Fibroblast of skin of scalp (primary cell): ENCODE results near the gene TTBK2.
"Not testable (repeated sequence)": the region's sequence is repeated elsewhere in the genome, so short reads cannot be mapped to it uniquely, and the experiment has no call there.

ENCODE experiments used
- DNase-seq: peaks from one replicate; pipeline ENCODE4 v3.0.0-alpha.2; 2013

The TTBK2 gene

DNA sequence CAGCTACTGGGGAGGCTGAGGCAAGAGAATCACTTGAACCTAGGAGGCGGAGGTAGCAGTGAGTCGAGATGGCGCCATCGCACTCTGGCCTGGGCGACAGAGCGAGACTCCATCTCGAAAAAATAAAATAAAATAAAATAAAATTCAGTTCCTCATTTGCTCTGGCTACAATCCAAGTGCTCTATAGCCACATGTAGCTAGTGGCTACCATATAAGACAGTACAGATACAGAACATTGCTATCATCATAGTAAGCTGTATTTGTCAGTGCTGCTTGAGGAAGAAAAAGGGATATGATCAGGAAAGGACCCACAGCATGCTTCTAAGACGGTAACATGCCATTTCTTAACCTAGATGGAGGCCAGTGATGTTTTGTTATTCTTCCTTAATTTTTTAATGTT lies 95.0 kb downstream of the TTBK2 start:
- no peak for DNase-seq

DNA sequence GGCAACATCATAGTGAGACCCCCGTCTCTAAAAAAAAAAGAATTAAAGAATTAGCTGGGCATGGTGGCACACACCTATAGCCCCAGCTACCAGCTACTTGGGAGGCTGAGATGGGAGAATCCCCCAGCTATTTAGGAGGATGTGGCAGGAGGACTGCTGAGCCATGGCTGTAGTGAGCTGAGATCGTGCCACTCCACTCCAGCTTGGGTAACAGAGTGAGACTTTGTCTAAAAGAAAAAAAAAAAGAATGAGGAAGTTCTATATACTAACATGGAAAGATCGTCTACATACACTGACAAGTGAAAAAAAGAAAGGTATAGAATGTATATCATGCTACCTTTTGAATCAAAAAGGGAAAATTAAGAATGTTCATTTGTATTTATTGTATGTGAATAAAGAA lies 99.8 kb downstream of the TTBK2 start:
- DNase-seq: no peak

DNA sequence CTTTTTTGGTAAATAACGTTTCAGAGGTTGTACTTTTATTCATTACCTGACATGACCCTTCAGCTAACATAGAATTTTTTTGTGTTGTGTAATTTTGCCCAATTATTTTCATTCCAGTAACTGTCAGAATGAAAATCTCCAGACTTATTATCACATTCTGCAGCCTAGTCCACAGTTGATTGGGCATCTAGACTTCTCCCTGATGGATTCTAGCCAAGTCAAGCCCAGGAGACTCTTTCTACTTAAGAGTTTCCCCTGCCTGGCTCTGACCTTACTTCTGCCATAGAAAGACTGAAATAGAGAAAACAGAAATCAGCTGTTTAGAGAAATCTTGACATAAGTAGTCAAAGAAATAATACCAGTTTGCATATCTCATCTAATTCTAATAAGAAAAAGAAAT lies 100.8 kb downstream of the TTBK2 start:
- DNase-seq: no peak

DNA sequence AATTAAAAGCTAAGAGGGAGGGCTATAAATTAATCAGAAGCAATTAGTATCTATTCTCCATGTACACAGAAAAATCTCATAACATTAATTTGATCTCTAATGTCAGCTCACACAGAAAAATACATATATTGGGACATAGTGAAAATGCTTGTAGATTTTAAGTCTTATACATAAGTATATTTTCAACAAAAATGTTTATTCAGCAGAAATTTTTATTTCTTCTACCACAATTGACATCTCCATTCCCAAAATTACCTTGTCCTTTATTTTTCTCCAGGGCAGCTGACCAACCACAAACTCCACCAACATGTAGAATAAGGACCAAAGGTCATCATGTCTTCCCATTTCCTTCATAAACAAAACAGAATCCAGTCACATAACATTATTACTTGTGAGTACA lies 109.1 kb downstream of the TTBK2 start:
- no peak for DNase-seq

DNA sequence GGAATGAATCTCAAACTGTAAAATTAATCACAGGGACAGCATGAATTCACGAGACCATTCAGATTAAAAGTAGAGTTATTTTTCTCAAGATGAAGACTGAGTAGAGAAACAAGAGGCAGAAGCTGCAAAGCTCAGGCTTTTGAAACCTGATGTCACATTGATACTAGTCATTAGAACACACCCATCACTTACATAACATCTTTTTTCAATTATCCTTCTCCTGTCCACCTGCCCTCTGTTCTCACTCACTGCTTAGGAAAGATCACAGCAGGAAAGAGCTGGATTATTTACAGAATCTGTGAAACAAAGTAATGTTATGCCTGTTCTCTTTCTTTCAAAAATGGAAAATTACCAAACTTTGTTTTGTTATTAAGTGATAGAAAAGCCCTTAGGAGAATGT lies 111.7 kb downstream of the TTBK2 start:
- DNase-seq: no peak

DNA sequence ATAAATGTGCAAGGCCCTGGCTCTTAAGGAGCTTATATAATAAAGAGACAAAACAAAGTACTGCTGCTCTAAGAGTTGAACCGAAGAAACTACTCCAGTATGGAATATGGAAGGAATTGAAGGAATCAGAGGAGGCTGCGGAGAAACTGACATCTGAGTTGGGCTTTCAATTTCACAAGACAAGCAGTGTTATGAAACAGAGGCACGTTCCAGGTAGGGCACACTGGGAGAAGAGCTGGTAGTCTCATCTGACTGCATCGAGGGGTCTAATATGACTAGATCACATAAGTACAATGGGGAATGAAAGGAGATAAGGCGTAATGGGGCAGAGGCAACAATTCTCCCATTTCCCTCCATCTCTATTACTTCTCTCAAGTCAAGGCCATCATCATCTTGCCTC lies 115.3 kb downstream of the TTBK2 start:
- DNase-seq: no peak

DNA sequence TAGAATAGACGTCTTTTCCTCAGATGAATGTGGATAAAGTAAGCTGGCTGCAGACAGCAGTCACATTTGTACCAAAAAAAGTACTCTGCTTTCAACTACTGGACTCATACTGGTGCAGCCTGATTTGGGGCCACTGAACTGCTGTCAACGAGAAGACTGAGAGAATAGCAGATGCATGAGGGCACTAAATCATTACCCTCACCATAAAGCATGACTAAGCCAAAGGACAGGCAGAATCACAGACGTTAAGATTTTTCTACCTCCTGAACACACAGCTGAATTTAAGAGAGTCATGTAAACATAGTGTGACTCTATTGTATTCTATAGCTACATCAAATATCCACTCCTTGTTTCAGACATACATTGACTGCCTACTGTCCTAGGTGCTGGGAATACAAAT lies 115.8 kb downstream of the TTBK2 start:
- no peak for DNase-seq

DNA sequence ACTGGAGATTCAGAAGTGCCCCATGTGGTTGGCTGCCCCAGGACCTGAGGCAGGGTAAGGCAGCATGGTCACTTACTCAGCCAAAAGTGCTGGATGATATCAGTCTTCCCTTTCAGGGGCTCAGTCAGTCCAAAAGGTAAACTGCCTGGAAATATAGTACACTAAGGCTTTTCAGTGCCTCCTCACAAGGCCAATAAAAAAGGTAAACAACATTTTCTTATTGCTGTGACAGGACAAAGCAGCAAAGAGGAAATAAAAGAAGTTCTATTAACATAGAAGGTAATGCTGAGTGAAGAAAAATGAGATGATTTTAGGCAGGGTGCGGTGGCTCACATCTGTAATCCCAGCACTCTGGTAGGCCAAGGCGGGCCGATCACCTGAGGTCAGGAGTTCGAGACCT lies 117.1 kb downstream of the TTBK2 start:
- no peak for DNase-seq

DNA sequence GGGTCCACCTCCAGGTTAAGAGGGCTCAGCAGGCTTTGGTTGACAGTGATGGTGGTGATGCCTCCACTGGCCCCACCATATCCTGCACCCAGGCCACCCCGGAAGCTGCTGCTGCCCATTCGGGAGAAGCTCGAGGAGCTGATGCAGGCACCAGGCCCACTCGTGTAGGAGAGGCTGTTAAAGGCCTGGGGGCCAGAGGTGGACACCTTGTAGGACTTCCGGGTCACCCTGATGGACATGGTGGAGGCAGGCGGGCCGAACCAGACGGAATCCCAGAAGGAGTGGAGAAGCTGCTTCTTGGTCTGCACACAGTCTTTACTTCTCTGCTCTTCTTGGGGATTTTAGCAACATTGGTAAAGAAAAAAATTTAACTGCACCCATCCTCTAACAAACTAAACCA lies 118.4 kb downstream of the TTBK2 start:
- no peak for DNase-seq

DNA sequence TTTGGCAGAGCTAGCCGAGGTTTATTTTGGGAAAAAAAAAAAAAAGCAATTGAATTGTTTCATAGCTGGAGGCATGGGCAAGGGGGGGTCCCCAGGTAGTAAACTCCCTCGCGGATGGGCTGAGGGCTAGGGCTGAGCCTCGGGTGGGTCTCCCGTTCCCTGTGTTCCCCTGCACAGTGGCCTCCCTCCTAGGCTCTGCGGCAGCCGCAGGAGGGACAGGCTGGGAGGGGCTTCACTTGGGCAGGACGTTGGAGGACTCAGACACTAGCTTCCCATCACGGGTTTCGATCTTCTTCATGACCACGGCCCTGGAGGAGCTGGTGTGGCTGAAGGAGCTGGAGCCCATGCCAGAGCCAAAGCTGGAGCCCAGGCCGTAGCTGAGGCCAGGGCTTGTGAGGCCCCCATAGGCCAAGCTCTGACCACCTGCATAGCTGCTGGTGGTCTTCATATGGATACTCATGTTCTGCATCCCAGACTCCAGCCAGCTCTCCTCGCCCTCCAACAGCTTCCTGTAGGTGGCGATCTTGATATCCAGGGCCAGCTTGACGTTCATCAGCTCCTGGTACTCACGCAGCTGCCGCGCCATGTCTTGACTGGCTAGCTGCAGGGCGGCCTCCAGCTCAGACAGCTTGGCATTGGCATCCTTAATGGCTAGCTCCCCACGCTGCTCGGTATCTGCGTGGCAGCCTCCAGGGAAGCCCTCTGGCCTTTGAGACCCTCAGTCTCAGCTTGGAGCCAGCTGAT lies 119.7 kb downstream of the TTBK2 start:
- DNase-seq: no peak

DNA sequence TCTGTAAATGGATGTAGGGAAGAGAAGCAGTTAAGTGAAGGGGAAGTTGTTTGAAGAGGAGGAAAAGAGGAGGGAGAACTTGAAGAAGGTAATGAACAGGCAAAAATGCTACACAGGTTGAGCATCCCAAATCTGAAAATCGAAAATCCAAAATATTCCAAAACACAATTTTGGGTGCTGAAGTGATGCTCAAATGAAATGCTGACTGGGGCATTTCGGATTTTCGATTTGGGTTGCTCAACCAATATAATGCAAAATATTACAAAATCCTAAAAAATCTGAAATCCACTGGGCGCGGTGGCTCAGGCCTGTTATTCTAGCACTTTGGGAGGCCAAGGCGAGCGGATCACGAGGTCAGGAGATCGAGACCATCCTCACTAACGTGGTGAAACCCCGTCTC lies 121.8 kb downstream of the TTBK2 start:
- DNase-seq: no peak

DNA sequence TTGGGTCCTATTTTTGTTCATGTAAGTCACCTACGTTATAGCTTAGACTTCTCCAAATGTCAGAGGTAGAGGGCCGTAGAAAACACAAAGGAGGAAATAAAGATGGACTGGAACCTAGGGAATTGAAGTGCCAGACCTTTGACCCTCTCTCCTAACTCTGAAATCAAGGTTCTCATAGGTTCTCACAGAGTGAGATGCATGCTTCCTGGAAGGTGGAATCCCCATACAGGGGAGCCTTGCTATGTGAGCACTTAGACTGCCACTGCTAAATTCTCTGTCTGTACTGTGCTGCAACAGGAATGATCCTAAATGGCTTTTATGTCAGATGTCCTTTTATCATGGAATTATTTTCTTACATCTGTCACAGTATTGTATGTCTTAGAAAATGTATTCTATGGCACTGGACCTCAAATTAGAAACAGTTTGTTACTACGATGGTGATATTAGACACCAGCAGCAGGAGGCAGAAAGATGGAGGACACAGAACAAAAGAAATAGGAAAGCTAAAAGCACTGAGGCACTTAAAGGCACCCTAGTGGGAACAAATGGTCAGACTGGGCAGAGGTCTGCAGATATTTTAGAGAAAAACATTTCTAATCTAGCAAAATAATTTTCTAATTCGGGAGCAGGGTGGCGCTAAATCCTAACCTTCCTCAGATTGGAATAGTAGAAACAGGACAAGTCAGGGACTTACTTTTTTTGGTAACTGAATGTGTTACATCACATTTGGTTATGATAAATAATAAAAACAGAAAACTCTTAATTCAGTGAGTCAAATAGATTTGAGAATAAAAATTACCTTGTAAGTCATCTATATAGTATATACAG lies 123.4 kb downstream of the TTBK2 start:
- DNase-seq: peak; percentile 29

DNA sequence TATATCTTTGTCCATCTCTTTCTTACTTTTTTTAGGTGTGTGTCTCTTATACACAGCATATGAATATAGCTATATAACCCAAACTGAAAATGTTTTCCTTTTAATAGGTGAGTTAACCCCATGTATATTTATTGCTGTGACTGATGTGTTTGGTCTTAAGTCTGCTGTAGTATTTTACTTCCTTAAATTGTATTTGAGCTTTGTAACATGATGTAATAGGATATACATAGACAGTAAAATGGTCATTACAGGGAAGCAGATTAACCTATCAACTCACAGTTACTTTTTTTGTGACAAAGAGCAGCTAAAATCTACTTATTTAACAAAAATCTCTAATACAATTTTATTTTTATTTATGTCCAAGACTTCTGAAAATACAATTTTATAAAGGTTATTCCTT lies 131.9 kb downstream of the TTBK2 start:
- no peak for DNase-seq

DNA sequence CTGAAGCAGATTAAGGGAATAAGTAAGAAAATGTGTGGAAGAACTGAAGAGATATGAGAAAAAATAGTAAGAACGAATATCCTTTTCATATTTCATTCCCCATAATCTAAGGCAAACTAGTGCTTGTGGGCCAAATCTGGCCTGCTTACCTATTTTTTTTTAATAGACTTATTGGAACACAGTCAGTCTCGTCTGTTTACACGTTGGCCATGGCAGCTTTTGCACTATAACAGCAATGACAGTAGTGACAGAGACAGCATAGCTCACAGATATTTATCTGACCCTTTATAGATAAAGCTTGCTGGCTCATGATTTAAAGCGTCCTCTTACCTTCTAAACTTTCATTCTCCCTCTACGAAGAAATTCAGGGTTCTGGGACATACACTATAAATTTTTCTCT lies 133.6 kb downstream of the TTBK2 start:
- no peak for DNase-seq

DNA sequence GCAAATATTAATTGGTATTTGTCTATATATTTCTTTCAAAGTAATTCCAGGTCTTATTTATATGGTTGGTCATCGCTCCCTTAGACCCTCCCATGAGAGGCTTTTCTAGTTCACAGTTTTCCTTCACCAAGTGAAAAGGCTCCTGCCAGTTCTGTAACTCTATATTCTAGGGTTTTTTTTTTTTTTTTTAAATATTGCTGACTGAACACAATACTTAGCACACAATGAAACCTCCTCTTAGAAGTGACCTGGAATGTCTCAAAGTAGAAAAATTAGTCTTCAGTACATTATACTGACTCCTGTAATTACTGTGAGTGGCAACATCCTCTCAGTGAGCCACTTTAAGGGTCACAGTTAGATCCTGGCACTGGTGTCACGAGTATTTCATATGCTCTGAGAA lies 135.0 kb downstream of the TTBK2 start:
- DNase-seq: no peak

DNA sequence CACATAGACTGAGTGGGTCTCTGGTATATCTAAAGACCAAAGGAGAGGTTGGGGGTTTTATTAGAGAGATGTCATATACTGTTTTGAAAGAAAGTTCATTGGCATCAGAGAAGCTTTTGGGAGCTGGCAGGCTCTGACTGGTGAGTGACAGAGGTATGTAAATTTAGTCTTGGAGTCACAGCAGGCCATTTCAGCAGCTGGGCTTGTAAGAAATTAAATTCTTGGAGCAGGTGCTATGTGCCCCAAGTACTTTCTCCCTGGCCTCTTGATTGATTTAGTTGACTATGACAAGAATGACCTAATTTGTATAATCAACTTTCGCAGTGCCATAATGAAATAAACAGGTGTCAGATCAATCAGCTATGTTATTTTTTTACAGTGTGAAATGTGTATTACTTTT lies 135.9 kb downstream of the TTBK2 start:
- no peak for DNase-seq

DNA sequence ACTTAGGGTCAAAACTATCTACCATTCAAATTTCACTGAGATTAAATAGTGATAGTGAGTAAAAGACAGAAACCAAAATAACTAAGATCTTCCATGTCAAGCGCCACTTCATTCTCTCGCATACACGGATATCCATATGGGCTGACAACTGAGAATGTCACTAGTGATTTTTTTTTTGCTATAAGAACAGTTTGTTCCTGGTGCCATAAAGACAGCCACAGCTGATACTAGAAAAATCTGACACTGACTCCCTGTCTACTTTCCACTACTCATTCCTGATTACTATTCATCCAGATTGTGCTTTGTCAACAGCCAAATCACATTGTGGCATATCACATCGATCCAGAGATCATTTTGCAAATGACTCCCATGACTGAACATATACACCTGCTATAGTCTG lies 137.9 kb downstream of the TTBK2 start:
- DNase-seq: no peak

DNA sequence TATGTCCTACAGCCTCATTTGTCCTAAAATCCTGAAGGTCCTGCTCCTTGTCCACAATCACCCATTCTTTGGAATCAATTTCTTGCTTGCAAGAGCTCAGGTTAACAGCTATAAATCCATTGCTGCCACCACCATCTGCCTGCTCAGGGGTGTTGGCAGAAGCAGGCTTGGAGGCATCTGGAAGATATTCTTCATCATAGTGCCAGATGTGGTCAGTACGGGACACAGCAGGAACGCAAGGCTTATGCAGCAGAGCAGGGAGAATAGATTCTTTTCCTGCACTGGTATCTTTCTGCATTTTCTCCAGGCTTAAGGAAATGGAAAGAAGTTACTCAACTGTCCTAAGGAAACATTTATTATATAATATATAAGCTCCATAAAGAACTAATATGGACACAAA lies 145.2 kb downstream of the TTBK2 start:
- no peak for DNase-seq

DNA sequence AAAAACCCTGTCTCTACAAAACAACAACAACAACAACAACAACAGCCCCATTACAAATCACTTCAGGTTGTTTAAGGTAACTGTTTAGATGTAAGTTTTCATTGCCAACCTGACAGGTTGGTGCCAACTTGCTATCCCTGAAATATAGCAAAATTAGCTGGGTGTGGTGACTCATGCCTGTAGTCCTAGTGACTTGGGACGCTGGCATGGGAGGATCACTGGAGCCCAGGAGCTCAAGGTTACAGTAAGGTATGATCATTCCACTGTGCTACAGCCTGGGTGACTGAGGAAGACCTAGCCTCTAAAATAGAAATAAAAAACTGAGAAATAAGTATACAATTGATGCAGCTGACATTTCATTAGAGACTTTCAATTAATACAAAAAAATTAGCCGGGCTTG lies 147.7 kb downstream of the TTBK2 start:
- no peak for DNase-seq

DNA sequence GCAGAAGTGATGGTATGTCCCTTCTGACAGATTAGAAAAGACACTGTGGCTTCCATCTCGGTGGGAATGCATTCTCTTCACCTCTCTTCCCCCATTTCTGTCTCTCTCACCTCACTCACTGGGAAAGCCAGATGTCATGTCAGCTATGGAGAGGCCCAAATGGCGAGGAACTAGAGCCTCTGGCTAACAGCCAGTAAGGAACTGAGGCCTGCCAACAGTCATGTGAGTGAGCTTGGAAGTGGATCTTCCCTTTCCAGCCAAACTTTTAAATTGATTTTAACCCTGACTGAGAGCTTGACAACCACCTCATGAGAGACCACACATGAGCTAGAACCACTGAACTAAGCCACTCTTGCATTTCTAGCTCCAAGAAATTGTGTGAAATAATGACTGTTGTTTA lies 148.4 kb downstream of the TTBK2 start:
- DNase-seq: no peak

DNA sequence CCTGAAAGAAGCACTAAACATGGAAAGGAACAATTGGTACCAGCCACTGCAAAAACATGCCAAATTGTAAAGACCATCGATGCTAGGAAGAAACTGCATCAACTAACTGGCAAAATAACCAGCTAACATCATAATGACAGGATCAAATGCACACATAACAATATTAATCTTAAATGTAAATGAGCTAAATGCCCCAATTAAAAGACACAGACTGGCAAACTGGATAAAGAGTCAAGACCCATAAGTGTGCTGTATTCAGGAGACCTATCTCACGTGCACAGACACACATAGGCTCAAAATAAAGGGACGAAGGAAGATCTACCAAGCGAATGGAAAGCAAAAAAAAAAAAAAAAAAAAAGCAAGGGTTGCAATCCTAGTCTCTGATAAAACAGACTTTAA lies 154.5 kb downstream of the TTBK2 start:
- not testable (repeated sequence) for DNase-seq

DNA sequence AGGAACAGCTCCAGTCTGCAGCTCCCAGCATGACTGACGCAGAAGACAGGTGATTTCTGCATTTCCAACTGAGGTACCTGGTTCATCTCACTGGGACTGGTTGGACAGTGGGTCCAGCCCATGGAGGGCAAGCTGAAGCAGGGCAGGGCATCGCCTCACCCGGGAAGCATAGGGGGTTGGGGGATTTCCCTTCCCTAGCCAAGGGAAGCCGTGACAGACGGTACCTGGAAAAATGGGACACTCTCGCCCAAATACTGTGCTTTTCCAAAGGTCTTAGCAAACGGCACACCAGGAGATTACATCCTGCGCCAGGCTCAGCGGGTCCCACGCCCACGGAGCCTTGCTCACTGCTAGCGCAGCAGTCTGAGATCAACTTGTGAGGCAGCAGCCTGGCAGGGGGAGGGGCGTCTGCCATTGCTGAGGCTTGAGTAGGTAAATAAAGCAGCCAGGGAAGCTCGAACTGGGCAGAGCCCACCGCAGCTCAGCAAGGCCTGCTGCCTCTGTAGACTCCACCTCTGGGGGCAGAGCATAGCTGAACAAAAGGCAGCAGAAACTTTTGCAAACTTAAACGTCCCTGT lies 156.3 kb downstream of the TTBK2 start:
- DNase-seq: not testable (repeated sequence)

DNA sequence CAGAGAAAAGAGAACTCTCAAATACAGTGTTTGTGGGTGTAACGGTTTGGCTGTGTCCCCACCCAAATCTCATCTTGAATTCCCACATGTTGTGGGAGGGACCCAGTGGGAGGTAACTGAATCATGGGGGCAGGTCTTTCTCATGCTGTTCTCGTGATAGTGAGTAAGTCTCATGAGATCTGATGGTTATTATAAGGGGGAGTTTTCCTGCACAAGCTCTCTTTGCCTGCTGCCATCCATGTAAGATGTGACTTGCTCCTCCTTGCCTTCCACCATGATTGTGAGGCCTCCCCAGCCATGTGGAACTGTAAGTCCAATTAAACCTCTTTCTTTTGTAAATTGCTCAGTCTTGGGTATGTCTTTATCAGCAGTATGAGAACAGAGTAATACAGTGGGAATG lies 158.8 kb downstream of the TTBK2 start:
- not testable (repeated sequence) for DNase-seq

DNA sequence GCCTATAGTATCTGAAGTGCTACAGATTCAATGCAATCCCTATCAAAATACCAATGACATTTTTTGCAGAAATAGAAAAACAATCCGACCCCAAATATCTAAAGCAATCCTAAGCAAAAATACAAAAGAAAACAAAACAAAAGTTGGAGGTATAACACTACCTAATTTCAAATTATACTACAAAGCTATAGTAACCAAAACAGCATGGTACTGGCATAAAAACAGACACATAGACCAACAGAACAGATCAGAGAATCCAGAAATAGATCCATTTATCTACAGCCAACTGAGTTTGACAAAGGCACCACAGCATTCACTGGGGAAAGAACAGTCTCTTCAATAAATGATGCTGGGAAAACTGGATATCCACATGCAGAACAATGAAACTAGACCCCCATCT lies 159.8 kb downstream of the TTBK2 start:
- no peak for DNase-seq
